HuH-7 (cell line): Measurements from ENCODE around the gene ADSS1.

Experiments
- DNase-seq: peaks from one replicate; pipeline ENCODE4 v3.0.0; 2011; ENCODE audit warnings: low spot score

ADSS1 gene

GRCh38 chr14:104734051-104734587 is 10.1 kb downstream of the ADSS1 start:
- DNase-seq: no peak

DNA sequence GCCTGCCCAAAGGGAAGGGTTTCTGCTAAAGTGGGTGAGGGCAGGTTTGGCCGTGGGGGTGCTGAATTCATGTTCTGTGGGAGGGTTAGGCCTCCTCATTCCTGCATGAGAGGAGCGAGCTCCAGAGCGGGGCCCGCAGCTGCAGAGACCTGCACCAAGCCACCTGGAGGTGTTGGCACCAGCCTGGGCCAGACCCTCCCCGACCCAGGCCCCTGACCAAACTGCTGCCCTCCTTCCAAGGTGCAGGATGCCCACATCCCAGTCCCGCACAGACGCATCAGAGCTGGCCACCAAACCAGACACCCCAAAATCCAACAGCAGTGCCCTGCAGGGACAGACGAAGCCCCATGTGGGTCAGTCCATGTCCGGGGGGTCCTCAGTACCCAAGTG is 10.6 kb downstream of the ADSS1 start:
- no peak for DNase-seq

GRCh38 chr14:104734991-104735779 is 11.2 kb downstream of the ADSS1 start:
- no peak for DNase-seq

DNA sequence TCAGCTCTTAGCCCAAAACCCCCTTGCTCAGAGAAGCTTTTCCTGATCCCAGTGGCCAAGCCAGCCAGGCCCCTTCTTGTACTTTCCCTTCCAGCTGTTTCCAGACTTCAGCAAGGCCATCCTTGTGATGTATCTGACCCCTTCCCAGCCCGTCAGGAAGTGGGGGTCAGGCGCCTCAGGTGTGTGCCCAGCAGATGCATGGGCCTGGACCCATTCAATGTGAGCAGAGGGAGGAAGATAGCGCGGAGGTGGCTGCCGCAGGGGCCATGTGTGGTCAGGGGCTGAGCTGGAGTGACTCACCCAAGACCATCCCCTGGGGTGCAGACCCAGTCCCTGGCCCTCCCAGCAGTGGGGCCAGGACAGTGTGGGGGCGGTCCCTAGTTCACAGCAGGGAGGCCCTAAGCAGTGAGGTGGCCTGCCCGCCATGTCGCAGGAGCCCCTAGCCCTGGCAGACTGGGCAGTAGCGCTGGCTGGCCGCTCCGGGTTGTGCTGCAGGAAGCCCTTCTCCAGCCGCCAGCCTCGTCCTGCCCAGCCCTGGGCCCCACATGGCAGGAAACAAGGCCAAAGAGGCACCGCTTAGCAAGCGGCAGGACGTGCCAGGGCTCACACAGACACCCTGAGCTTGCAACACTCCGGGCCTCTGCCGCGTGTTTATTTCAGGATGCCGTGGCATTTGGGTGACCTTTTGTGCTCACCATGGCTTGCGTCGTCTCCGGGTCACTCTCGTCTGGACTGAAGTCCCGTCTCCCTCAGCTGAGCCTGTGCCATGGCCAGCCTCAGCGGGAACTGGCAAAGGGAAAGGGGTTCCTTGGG is 12.0 kb downstream of the ADSS1 start:
- DNase-seq: no peak

- DNase-seq: no peak
Observed at GRCh38 chr14:104738375-104739019, 14.5 kb downstream of the ADSS1 start.

DNA sequence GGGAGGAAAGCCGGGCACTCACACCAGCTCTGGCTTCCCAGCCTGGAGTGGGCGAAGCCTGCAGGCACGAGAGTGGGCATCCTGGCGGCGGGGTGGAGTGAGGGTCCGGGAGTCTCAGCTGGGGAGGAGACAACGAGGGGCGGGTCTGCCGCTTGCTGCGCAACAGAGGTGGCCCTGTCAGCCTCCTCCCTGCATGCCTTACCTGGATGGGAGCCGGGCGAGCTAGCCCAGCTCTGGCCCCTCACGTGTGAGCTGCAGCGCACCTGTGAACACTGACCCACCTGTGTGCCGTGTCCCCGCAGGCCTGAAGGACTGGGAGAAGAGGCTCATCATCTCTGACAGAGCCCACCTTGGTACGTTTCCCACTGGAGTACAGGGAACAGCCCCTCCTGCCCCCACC is 15.0 kb downstream of the ADSS1 start:
- DNase-seq: no peak

DNA sequence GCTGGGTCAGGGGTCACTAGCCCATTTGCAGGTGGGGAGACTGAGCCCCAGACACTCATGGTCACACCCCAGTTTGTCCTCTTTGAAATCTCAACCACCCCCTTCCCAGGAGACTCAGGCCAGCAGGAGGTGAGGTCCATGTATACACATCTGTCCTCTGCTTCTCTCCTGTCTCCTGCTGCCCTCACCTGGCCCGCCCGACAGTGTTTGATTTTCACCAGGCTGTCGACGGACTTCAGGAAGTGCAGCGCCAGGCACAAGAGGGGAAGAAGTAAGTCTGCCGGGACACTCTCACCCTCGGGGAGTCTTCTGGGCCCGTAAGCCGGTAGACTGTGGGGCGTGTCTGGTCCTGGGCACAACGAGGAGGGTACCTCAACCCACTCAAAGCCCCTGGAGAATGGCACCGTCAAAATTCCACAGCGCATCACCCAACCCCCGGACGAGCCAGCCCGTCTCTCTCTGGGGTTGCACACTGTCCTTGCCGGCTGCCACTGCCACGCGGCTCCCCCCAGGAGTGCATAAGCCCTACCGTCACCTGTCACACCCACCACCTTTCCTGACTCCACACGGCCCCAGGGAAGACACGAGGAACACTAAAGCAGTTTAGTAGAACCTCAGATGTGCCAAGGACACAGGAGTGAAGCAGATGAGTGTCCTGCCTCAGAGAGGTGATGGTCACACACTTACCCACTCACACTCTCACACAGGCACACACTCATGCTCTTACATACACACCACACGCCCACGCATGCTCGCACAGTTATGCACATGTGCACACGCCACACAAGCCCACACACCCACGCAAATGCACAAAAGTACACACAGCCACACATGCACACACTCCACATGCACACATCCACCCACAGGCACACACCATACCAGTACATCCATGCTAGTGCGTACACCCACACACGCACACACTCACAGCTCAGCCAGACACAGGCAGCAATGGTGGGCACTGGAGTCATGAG is 15.8 kb downstream of the ADSS1 start:
- DNase-seq: no peak

- DNase-seq: no peak
Observed at GRCh38 chr14:104741108-104741802, 17.2 kb downstream of the ADSS1 start.

DNA sequence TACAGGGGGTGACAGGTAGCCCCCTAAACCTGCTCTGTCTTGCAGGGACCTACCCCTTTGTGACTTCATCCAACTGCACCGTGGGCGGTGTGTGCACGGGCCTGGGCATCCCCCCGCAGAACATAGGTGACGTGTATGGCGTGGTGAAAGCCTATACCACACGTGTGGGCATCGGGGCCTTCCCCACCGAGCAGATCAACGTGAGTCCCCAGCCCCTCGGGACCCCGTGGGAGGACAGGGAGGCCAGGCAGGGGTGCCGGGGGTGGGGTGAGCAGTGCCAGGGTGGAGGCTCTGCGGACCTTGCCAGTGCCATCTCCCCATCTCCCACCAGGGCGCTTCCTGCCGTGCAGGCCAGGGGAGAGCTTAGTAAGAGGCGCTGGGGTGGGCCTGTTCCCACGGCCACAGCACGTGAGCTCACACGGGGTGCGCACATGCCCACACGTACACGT is 17.8 kb downstream of the ADSS1 start:
- DNase-seq: no peak

DNA sequence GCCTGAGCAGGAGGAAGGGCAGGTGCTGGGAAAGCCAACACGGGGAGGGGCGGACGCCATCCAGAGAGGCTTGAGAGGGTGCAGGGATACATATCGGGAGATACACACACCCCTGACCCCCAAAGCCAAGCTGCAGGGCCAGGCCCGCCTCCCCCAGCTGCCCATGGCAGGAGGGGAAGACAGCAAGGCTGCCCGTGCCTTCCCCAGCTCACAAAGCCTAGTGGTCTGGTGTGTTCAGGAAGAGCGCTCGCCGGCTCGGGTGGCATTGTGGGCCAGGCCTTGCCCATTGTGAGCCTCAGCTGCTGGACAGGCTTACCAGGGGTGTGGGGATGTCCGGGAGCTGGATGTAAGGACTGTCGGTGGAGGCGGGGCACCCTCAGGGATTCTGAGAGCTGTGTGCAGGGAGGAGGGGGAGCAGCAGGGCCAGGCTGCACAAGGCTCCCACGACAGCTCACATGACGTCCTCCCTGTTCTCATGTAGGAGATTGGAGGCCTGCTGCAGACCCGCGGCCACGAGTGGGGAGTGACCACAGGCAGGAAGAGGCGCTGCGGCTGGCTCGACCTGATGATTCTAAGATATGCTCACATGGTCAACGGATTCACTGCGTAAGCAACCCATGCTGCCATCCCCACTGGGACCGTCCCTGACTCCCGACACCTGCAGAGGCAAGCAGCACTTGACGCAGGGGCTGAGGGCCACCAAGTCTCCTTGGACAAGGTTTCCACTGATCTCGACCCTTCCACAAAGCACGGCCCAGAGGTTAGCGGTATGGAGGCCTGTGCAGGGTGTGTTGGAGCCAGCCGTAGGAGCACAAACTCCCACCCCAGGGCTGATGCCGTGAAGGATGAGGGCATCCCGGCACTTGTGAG is 18.8 kb downstream of the ADSS1 start:
- no peak for DNase-seq

DNA sequence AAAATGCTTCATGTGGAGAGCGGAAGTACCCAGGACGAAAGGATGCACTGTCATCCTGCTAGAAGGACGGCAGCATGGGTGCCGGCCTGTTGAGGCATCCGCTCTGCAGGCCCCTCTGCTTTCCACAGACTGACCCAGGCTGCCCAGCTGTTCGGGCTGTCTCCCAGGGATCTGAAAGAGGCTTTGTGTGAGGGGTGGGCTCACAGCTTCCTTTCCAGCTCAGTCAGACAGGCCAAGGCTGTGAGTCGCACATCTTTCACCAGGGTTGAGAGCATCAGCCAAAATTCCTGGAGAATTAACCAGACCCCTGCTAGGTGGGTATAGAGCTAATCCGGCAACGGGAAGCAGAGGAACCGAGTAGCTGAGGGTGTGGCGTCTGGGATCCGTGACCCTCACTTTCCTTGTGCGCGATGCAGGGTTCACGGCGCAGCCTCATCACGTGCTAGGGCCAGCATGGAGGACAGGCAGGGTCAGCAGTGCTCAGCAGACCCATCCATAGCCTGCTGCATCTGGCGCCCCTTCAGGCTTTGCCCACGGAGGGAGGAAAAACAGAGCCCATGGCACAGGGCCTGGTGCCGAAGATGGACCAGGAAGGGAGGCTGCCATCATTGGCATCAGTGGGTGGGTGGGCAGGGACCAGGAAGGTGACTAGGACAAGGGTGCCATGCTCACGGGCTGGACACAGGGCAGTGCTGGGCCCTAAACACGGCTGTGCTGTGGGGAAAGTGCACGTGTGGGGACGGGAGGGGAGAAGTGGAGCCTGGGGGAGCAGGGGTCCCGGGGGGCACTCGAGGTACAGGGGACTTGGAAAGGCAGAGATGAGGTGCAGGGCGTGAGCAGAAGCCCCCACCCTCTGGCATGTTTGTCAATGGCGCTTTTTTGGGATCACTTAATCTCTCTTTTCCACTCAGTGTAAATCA is 19.7 kb downstream of the ADSS1 start:
- DNase-seq: no peak

- DNase-seq: no peak
Observed at GRCh38 chr14:104744484-104744883, 20.5 kb downstream of the ADSS1 start.

GRCh38 chr14:104745431-104745830 is 21.4 kb downstream of the ADSS1 start:
- no peak for DNase-seq

DNA sequence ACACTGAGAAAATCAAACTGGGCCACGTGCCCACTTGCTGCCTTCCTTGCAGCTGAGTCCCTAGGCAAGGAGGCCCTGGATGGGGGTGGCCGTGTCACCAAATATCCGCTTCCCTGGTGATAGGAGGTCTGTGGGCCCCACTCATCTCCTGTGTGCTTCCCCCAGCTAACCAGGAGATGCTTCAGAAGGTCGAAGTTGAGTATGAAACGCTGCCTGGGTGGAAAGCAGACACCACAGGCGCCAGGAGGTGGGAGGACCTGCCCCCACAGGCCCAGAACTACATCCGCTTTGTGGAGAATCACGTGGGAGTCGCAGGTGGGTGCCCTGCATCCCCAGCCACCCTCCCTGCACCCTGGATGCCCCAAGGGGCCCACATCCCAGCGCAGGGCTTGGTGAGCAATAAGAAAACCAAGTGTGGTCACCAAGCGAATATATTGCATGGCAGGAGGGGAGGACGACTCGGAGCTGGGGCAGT is 22.1 kb downstream of the ADSS1 start:
- DNase-seq: no peak

DNA sequence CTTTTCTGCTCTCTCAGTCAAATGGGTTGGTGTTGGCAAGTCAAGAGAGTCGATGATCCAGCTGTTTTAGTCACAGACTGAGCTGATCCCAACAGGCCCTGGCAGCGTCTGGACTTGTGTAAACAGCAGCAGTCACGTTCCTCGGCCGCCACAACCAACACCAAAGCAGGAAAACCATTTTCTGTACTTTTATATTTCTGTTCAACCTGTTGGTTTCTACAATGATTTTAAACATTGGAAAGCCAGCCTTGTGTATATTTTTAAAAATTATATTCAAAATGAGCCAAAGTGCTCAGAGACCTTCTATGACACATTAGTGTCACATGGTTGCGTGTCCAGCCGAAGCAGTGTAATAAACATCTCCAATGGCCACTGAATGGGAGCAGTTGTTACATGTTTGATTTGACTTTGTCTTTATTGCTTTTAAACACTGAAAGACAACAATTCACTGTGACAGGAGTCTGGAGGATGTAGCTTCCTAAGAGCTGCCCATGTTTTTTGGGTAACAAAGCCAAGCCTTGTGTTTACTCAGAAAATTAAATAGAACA is 23.0 kb downstream of the ADSS1 start:
- no peak for DNase-seq

GRCh38 chr14:104747876-104748275 is 23.8 kb downstream of the ADSS1 start:
- DNase-seq: no peak

DNA sequence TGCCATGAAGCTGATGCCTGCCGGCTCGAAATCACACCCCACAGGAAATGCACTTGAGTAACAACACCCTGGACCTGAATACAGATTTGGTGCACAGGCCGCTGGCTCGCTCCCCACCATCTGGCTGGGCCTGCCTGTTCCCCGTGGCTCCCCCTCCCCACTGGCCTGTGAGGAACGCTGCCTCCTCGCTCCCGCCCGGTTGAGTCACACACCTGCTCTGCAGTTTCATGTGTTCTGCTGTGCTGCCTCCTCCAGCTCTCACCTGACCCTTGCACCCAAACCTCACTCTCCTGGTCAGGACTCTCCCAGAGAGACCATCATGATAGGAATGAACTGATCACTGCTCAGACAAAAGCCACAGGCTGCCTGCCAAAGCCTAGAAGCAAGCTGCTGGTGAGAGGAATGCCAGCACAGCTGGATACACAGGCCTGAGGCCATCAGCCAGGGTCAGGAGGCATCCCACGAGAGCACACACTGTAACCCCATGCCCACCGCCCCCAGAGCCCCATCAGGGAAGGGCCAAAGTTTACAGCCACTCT is 25.2 kb downstream of the ADSS1 start:
- DNase-seq: peak; percentile 69
